Neuronal stem cell (in vitro differentiated cells): ENCODE data around the gene ZMIZ1.

Experiments used
- DNase-seq: peaks from one replicate; pipeline ENCODE4 v3.0.0-alpha.2; 2013; ENCODE audit warnings: low spot score
- H2AFZ ChIP-seq: one replicate; pipeline ENCODE4 v1.6.1; 2013; ENCODE audit warnings: mild to moderate bottlenecking, low read length, inconsistent platforms
- H2AK5ac ChIP-seq: 2 replicates; pipeline ENCODE4 v1.6.1; 2013; ENCODE audit warnings: low read depth, mild to moderate bottlenecking, inconsistent platforms, low read length, moderate library complexity, mixed read lengths
- H2BK120ac ChIP-seq: 2 replicates; pipeline ENCODE4 v1.6.1; 2013; ENCODE audit warnings: low read depth, mild to moderate bottlenecking, inconsistent platforms, low read length, moderate library complexity, mixed read lengths
- H2BK12ac ChIP-seq: one replicate; pipeline ENCODE4 v1.6.1; 2013; ENCODE audit warnings: low read length, inconsistent platforms
- H2BK15ac ChIP-seq: 2 replicates; pipeline ENCODE4 v1.6.1; 2013; ENCODE audit warnings: mild to moderate bottlenecking, low read length, inconsistent platforms, mixed read lengths
- H2BK5ac ChIP-seq: one replicate; pipeline ENCODE4 v1.6.1; 2013; ENCODE audit warnings: inconsistent platforms, mild to moderate bottlenecking, low read length, moderate library complexity
- H3K14ac ChIP-seq: one replicate; pipeline ENCODE4 v1.6.1; 2013; ENCODE audit warnings: low read length, inconsistent platforms
- H3K18ac ChIP-seq: 2 replicates; pipeline ENCODE4 v1.6.1; 2013; ENCODE audit warnings: low read length, inconsistent platforms
- H3K23ac ChIP-seq: 2 replicates; pipeline ENCODE4 v1.6.1; 2013; ENCODE audit warnings: low read depth, mild to moderate bottlenecking, mixed read lengths, low read length, inconsistent platforms; ENCODE audit not compliant: poor library complexity
- H3K27ac ChIP-seq: replicated peaks from 3 replicates; pipeline ENCODE4 v1.5.1; 2013; ENCODE audit warnings: low read length, inconsistent platforms
- H3K27me3 ChIP-seq, 3 experiments: 2 replicates each; pipeline ENCODE4 v1.6.1; 2013; ENCODE audit warnings: low read length in 3 of 3, mild to moderate bottlenecking in 2 of 3, inconsistent platforms in 1 of 3, low read depth in 1 of 3, mixed read lengths in 1 of 3, moderate library complexity in 1 of 3; ENCODE audit not compliant: control insufficient read depth in 3 of 3, insufficient read depth in 3 of 3
- H3K36me3 ChIP-seq, 2 donors: replicated peaks in 1 of 2; 2 replicates each; pipeline ENCODE4 v1.6.1; 2013; ENCODE audit warnings: low read length in 2 of 2; ENCODE audit not compliant: control insufficient read depth in 2 of 2, insufficient read depth in 2 of 2
- H3K4ac ChIP-seq: 2 replicates; pipeline ENCODE4 v1.6.1; 2013; ENCODE audit warnings: inconsistent platforms, mild to moderate bottlenecking, low read length, moderate library complexity
- H3K4me1 ChIP-seq, 2 donors: 1 replicate in 1 of 2; 2 replicates in 1 of 2; pipeline ENCODE4 v1.6.1; 2013; ENCODE audit warnings: low read length in 2 of 2, low read depth in 1 of 2; ENCODE audit not compliant: control insufficient read depth in 2 of 2, insufficient read depth in 1 of 2
- H3K4me2 ChIP-seq: one replicate; pipeline ENCODE4 v1.6.1; 2013; ENCODE audit warnings: mild to moderate bottlenecking, low read length, inconsistent platforms; ENCODE audit not compliant: insufficient read depth, poor library complexity, severe bottlenecking
- H3K4me3 ChIP-seq, 2 donors: 2 replicates each; pipeline ENCODE4 v1.5.1; 2013; ENCODE audit warnings: low read length in 2 of 2, mild to moderate bottlenecking in 2 of 2, inconsistent platforms in 1 of 2, moderate library complexity in 1 of 2
- H3K79me1 ChIP-seq: one replicate; pipeline ENCODE4 v1.6.1; 2013; ENCODE audit warnings: low read depth, mild to moderate bottlenecking, inconsistent platforms, low read length, moderate library complexity
- H3K9ac ChIP-seq: one replicate; pipeline ENCODE4 v1.6.1; 2013; ENCODE audit warnings: mild to moderate bottlenecking, low read depth, low read length, inconsistent platforms; ENCODE audit not compliant: poor library complexity
- H3K9me3 ChIP-seq, 2 donors: replicated peaks in 1 of 2; 2 replicates each; pipeline versions ENCODE3 to v1.6.1; 2013; ENCODE audit warnings: low read length in 2 of 2, mild to moderate bottlenecking in 2 of 2, inconsistent platforms in 1 of 2, low read depth in 1 of 2, mixed read lengths in 1 of 2, moderate library complexity in 1 of 2; ENCODE audit not compliant: control insufficient read depth in 2 of 2, insufficient read depth in 1 of 2
- H4K8ac ChIP-seq: one replicate; pipeline ENCODE4 v1.6.1; 2013; ENCODE audit warnings: low read depth, mild to moderate bottlenecking, inconsistent platforms, low read length, moderate library complexity
- H4K91ac ChIP-seq: one replicate; pipeline ENCODE4 v1.6.1; 2013; ENCODE audit warnings: low read length, low read depth, mild to moderate bottlenecking, inconsistent platforms; ENCODE audit not compliant: poor library complexity
- WGBS, 2 donors: extraction: QIAGEN DNeasy Blood & Tissue Kit; methylation state at CpG; one replicate each; pipeline ENCODE4 v1.1.7; 2013; ENCODE audit warnings: missing lambda C conversion rate in 2 of 2, mixed read lengths in 1 of 2; ENCODE audit not compliant: insufficient read length in 2 of 2, insufficient replicate concordance in 1 of 2; ENCODE audit errors: extremely low coverage in 2 of 2; 5-methylcytosine and 5-hydroxymethylcytosine counted together

The ZMIZ1 gene

DNA sequence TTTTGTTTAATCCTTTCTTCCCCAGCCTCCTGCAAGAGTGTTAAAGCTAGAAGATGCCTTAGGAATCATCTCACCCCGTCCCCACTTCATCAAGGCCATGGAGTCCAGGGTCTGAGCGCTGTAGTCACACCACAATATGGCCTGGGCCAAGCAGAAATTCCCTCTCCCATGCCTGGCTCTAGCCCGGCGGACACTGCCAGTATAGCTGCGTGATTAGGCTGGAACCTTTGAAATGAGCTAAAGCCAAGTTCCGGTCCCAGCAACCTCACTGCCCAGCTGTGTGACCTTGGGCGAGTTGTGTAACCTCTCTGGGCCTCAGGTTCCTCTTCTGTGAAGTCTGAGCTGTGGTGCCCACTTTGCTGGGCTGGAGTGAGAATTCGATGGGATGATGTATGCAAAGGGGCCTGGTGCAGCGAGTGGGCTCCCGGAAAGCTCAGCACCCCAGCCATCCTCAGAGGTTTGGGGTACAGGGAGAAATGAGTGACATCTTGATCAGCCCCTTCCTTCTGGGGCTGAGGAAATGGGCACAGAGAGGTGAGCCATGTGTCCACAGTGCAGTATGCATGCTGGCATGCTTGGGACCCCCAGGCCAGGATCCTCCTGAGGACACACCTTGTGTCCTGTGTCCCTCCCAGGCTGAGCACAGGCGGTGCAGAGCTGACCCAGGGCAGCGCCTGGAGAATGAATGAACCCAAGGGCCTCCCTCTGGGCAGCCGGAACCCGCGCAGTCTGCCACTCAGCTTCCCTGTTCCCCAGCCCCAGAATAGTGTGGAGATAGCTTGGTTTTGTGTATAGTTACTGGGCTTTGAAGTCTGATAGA, 118.6 kb downstream of the ZMIZ1 start:
- Histone ChIP-seq H2BK120ac (no peak overlapping the region), H3K9me3 (peaks cover 0 to 4% of the 10 kb centered on the region in 2 donors), H3K79me1 (peaks cover 13% of the 10 kb centered on the region), H3K14ac (peak overlapping the region; percentile 10), H2BK12ac (no peak overlapping the region), H4K8ac (no peak overlapping the region), H2AK5ac (peak overlapping the region; percentile 38), H2BK5ac (no peak overlapping the region), H3K36me3 (peaks cover 2 to 45% of the 10 kb centered on the region in 2 donors), H3K4me1 (peaks cover 34 to 61% of the 10 kb centered on the region in 2 donors), H3K4me3 (no peak overlapping the region), H3K4ac (no peak overlapping the region), H4K91ac (no peak overlapping the region), H3K9ac (no peak overlapping the region), H2AFZ (no peak overlapping the region), H3K27ac (no peak overlapping the region), H3K27me3 (no peaks in the 10 kb centered on the region), H2BK15ac (peak overlapping the region; percentile 6), H3K18ac (peak overlapping the region; percentile 49), H3K4me2 (no peak overlapping the region), H3K23ac (peak overlapping the region; percentile 22)
- no peak for DNase-seq
- no CpG with 5 or more reads among the region's 15 CpGs for WGBS, 2 donors

DNA sequence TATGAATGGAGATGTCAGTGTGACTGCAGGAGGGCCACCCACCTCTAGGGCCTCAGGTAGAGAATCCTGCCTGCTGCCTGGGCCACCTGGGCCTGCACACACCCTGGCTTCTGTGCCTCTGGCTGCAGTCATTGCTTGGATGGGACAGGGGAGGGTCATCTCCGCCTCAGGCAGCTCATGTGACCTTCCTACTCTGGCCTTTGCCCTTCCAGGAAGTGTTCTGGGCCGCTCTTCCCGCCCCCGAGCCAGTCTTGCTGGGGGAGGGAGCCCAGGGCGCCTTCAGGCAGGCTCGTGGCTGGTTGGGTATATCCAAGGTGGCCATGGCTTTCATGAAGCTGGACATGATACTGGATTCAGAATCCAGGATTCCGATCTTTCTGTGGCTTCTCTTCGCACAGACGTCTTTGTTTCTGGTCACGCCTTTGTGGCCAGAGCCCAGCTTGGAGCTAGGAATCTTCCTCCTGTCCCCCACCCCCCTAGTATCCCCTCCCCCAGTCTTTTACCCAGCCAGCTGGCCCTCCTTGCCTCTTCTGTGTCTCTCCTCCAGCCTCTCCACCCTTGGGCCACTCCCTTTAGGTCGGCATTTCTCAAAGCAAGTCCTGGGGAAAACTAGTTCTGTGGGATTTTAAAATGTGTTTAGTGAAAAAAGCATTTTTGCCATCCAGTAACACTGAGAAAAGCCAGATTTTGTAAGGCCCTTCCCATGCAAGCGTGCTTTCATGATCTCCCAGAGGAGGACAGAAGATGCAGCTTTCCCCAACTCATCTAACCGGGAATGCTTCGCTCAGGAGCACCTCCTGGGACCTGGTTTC, 119.6 kb downstream of the ZMIZ1 start:
- DNase-seq: no peak
- peak overlapping the region; percentile 60 for H3K18ac ChIP-seq
- H3K9ac ChIP-seq: no peak overlapping the region
- no peak overlapping the region for H3K14ac ChIP-seq
- H2BK12ac ChIP-seq: no peak overlapping the region
- peaks cover 0 to 4% of the 10 kb centered on the region in 2 donors for H3K9me3 ChIP-seq
- peaks cover 34 to 53% of the 10 kb centered on the region in 2 donors for H3K4me1 ChIP-seq
- no CpG with 5 or more reads among the region's 14 CpGs for WGBS, 2 donors
- no peak overlapping the region for H3K4me3 ChIP-seq
- H3K27ac ChIP-seq: no peak overlapping the region
- peaks cover 2 to 43% of the 10 kb centered on the region in 2 donors for H3K36me3 ChIP-seq
- no peak overlapping the region for H2AFZ ChIP-seq
- H3K27me3 ChIP-seq: no peaks in the 10 kb centered on the region
- peak overlapping the region; percentile 47 for H2BK15ac ChIP-seq
- no peak overlapping the region for H2BK120ac ChIP-seq
- no peak overlapping the region for H4K8ac ChIP-seq
- peak overlapping the region; percentile 74 for H3K23ac ChIP-seq
- no peak overlapping the region for H3K4me2 ChIP-seq
- H2BK5ac ChIP-seq: no peak overlapping the region
- H2AK5ac ChIP-seq: peak overlapping the region; percentile 5
- H4K91ac ChIP-seq: no peak overlapping the region
- peaks cover 13% of the 10 kb centered on the region for H3K79me1 ChIP-seq
- no peak overlapping the region for H3K4ac ChIP-seq

DNA sequence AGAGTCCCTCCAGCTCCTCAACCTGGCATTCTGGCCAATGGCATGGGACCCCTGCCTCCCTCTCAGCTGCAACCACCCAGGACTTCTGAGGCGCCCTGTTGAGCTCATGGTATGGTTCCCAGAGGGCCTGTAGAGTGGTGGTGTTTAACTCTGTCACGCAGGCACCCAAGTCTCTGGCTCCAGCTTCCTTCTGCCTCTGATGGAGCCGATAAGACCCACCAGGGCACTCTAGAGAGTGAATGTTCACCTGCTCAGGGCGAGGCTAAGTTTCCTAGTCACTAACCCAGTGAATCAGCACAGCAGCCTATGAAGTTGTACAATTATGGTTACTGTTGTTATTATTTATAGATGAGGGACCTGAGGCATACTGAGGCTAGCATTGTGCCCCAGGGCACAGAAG, 120.4 kb downstream of the ZMIZ1 start:
- Histone ChIP-seq H3K4ac (no peak overlapping the region), H2BK120ac (no peak overlapping the region), H2BK5ac (no peak overlapping the region), H3K23ac (no peak overlapping the region), H2AK5ac (peak overlapping the region; percentile 49), H2BK15ac (no peak overlapping the region), H3K27me3 (no peaks in the 10 kb centered on the region), H3K79me1 (peaks cover 13% of the 10 kb centered on the region), H3K4me2 (no peak overlapping the region), H4K8ac (no peak overlapping the region), H3K4me1 (peaks cover 29 to 44% of the 10 kb centered on the region in 2 donors), H3K27ac (no peak overlapping the region), H3K36me3 (peaks cover 2 to 42% of the 10 kb centered on the region in 2 donors), H3K9me3 (peaks cover 0 to 4% of the 10 kb centered on the region in 2 donors), H2BK12ac (no peak overlapping the region), H2AFZ (no peak overlapping the region), H3K14ac (no peak overlapping the region), H3K18ac (no peak overlapping the region), H4K91ac (no peak overlapping the region), H3K9ac (no peak overlapping the region), H3K4me3 (no peak overlapping the region)
- no peak for DNase-seq
- whole genome bisulfite sequencing, 2 donors: no CpG with 5 or more reads among the region's 4 CpGs
